Astrocyte (in vitro differentiated cells and primary cell): ENCODE data around the gene GAB2.

Experiments used
- EZH2 ChIP-seq: IDR thresholded peaks from 2 replicates; pipeline ENCODE4 v1.6.1; 2012; ENCODE audit warnings: mild to moderate bottlenecking, low read length, inconsistent platforms; ENCODE audit not compliant: insufficient read depth
- TF ChIP-seq, protein P1 (sequence below): IDR thresholded peaks from 2 replicates; pipeline ENCODE4 v1.5.1; 2011; ENCODE audit warnings: low read depth, mild to moderate bottlenecking, inconsistent platforms, low read length, moderate library complexity; ENCODE audit not compliant: insufficient read depth

DNA sequence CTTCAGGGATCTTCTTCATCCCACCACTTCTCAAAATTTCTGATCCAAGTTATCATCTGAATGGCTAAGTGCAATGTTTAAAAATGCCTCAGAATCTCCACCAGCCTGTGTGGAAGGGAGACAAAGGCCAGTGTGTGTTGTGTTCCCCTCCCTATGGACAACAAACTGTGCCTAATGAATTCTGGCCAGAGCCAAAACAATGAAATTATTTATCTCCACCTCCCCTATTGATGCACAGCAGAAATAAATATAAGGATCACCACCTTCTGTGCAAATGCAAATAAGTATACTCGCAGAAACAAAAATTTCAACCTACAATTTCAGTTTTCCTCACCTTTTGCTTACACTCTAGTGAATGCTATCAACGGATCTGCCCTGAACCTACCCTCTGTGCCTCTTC is 75.8 kb downstream of the GAB2 start:
- TF ChIP-seq, protein P1, sequence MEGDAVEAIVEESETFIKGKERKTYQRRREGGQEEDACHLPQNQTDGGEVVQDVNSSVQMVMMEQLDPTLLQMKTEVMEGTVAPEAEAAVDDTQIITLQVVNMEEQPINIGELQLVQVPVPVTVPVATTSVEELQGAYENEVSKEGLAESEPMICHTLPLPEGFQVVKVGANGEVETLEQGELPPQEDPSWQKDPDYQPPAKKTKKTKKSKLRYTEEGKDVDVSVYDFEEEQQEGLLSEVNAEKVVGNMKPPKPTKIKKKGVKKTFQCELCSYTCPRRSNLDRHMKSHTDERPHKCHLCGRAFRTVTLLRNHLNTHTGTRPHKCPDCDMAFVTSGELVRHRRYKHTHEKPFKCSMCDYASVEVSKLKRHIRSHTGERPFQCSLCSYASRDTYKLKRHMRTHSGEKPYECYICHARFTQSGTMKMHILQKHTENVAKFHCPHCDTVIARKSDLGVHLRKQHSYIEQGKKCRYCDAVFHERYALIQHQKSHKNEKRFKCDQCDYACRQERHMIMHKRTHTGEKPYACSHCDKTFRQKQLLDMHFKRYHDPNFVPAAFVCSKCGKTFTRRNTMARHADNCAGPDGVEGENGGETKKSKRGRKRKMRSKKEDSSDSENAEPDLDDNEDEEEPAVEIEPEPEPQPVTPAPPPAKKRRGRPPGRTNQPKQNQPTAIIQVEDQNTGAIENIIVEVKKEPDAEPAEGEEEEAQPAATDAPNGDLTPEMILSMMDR: no peak
- TF ChIP-seq EZH2: no peak
